Activated T-helper 1 cell treated with anti-CD3 and anti-CD28 coated beads, Interleukin-12 subunit alpha, Interleukin-12 subunit beta, Interleukin-2, Interleukin-4 antibody, amounts not matched to agents 30 ng/mL and 10 ng/mL and 1 ng/mL, durations not matched to agents 14 hours and 24 hours and 36 hours (primary cell): Measurements from ENCODE around the gene NAP1L5. TPM values are rescaled to one million over a fixed set of nuclear protein-coding genes. Genes with fewer than 3 reads are reported as not detected.

ENCODE experiments used
- DNase-seq: peaks from one replicate; pipeline ENCODE4 v3.0.0; 2021; ENCODE audit warnings: low spot score
- H3K27ac Mint-ChIP-seq: one replicate; pipeline ENCODE4 v1.8.0; 2021; ENCODE audit warnings: mild to moderate bottlenecking, mixed read lengths
- H3K27me3 Mint-ChIP-seq: one replicate; pipeline ENCODE4 v1.8.0; 2022; ENCODE audit warnings: mild to moderate bottlenecking, moderate library complexity, mixed read lengths; ENCODE audit not compliant: insufficient read depth
- H3K36me3 Mint-ChIP-seq: one replicate; pipeline ENCODE4 v1.8.0; 2021; ENCODE audit warnings: low read depth, mixed read lengths
- H3K4me1 Mint-ChIP-seq: one replicate; pipeline ENCODE4 v1.8.0; 2021; ENCODE audit warnings: low read depth, mixed read lengths
- H3K4me3 Mint-ChIP-seq: one replicate; pipeline ENCODE4 v1.8.0; 2021; ENCODE audit warnings: mild to moderate bottlenecking, moderate library complexity, mixed read lengths
- H3K9me3 Mint-ChIP-seq: one replicate; pipeline ENCODE4 v1.8.0; 2021; ENCODE audit warnings: mixed read lengths
- intact Hi-C: fragments of 100-400 bp; cut with micrococcal nuclease; formaldehyde crosslinking; loops from one replicate; pipeline ENCODE4 v1.15.1; 2024
- total RNA-seq: library from RNA; stranded (reverse); gene quantifications from 2 replicates; pipeline ENCODE4 v1.2.3, GENCODE V29; 2022

NAP1L5 gene
- total RNA-seq, 1 donor from 2014 or later, result 5.5 TPM

DNA sequence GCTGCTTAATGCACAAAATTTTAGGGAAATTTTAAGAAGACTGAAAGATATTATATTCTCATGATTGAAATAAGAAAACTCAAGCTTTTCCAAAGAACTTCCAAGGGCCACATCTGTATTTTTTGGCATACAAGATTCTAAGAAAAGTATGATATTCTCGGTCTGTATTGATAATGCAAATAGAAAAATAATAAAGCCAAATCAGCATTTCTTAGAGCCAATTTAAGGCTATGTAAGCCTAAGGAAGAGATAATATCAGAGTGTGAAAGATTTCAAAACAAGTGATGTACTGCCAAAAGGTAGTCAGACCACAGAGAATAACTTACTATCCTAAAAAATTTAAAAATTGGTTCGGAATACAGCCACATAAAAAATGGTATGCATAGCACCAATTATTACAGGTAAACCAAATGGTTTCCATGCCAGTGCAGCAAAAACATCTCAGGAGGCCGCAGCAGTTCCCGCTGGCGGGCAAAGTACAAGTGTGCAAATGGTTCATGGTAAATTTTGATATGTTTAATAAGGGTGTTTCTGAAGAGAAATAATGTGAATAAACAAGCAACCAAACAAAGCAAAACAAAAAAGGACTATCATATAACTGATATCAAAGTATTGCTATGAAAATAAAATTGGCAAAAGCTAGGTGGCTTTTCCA lies 35.2 kb upstream of the NAP1L5 start:
- Mint-ChIP-seq H3K4me1 (peaks cover 6% of the 10 kb centered on the region), H3K36me3 (peaks cover 15% of the 10 kb centered on the region)
- intact Hi-C loops, result no loop called here

DNA sequence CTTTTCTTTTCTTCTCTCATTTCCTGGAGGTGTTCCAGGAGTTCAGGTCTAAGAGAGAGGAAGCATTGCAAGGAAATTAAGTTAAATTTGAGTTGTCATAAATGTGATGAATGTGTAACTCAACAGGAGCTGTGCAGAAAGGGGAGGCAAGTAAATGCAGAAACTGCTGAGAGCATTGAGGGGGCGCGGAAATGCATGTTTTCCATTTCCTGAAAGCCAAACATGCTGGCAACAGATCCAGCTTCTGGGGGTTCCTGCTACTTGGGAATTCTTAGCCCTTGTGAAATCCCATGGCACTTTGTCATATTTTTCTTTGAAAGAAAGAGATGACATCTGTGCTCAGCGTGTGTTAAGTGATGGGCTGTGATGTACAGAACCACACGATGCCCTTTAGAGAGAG lies 33.8 kb upstream of the NAP1L5 start:
- H3K4me1 Mint-ChIP-seq, result no peaks in the 10 kb centered on the region
- H3K27me3 Mint-ChIP-seq, result no peaks in the 10 kb centered on the region
- intact Hi-C loops, result no loop called here
- no peak for DNase-seq
- no peak overlapping the region for H3K27ac Mint-ChIP-seq
- no peak overlapping the region for H3K4me3 Mint-ChIP-seq
- peaks cover 20% of the 10 kb centered on the region for H3K36me3 Mint-ChIP-seq
- H3K9me3 Mint-ChIP-seq, result no peaks in the 10 kb centered on the region

More for the DNA sequence above, 35.2 kb upstream of the NAP1L5 start:
- no peak overlapping the region for H3K27ac Mint-ChIP-seq
- no peak overlapping the region for H3K4me3 Mint-ChIP-seq
- no peaks in the 10 kb centered on the region for H3K27me3 Mint-ChIP-seq
- DNase-seq, result no peak
- no peaks in the 10 kb centered on the region for H3K9me3 Mint-ChIP-seq

DNA sequence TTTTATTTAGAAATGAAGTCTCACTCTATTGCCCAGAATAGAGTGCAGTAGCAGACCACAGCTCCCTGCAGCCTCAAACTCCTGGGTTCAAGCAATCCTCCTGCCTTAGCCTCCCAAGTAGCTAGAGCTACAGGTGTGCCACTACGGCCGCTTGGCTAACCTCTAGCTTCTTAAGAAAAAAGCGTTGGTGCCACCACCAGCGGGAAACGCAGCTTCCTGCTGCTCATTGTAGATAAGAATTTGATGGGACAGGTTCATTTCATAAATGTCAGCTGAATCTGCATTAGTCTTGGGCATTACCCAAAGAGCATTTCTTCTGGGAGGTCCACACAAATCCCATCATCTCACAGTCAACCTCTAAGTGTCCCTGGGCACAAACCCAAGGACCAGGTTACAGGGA lies 33.2 kb upstream of the NAP1L5 start:
- H3K27ac Mint-ChIP-seq, result no peak overlapping the region
- no peaks in the 10 kb centered on the region for H3K4me1 Mint-ChIP-seq
- no peaks in the 10 kb centered on the region for H3K9me3 Mint-ChIP-seq
- no peaks in the 10 kb centered on the region for H3K27me3 Mint-ChIP-seq
- peaks cover 20% of the 10 kb centered on the region for H3K36me3 Mint-ChIP-seq
- intact Hi-C loops, result no loop called here
- H3K4me3 Mint-ChIP-seq, result no peak overlapping the region
- no peak for DNase-seq

DNA sequence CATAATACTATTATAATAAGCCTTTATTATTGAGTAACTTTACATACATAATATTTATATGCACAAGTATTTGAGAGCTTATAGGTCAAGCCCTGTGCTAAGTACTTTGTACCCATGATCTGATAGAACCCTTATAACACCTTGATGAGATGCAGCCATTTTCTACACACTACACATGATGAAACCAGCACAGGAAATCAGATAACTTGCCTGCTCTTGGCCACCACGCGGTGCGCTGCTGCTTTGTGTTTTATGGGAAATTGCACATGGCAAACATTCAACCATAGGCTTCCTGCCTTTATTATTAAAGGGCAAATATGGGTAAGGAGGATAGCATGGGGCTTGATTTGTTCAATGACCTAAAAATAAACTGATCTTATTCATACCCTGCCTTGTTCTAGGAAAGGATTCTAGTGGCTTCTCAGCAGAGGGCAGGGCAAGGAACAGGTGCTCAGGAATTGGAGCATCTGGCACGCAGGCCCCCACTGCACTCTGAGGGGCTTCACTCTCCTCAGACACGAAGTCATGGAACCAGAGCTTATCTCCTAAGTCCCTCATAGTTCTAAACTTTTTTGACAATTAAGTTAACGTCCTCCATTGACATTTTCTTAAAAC lies 31.6 kb upstream of the NAP1L5 start:
- Mint-ChIP-seq H3K36me3 (peaks cover 20% of the 10 kb centered on the region), H3K4me1 (no peaks in the 10 kb centered on the region), H3K27me3 (no peaks in the 10 kb centered on the region), H3K9me3 (no peaks in the 10 kb centered on the region), H3K4me3 (no peak overlapping the region), H3K27ac (no peak overlapping the region)
- no peak for DNase-seq
- intact Hi-C loops, result no loop called here

DNA sequence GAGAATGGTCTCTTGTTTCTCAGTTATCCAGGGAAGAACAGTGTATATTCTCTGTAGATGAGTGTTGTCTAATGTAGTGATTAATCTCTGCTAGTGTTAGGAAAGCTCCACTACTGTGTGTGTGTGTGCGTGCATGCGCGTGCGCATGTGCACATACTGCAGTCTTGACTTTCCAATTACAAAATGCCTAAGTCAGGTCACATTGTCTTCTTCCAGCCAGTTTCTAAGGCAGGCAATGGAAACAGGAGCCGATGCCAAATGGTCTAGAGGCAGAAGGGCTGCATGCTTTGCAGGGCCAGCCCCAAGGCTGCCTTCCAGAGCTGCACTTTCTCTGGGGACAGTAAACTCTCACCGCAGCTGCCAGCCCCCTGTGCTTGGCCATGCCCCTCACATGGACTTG lies 30.5 kb upstream of the NAP1L5 start:
- Mint-ChIP-seq H3K9me3 (no peaks in the 10 kb centered on the region), H3K4me3 (no peak overlapping the region), H3K36me3 (peaks cover 20% of the 10 kb centered on the region), H3K27ac (no peak overlapping the region), H3K4me1 (no peaks in the 10 kb centered on the region), H3K27me3 (no peaks in the 10 kb centered on the region)
- intact Hi-C loops, result no loop called here
- no peak for DNase-seq

DNA sequence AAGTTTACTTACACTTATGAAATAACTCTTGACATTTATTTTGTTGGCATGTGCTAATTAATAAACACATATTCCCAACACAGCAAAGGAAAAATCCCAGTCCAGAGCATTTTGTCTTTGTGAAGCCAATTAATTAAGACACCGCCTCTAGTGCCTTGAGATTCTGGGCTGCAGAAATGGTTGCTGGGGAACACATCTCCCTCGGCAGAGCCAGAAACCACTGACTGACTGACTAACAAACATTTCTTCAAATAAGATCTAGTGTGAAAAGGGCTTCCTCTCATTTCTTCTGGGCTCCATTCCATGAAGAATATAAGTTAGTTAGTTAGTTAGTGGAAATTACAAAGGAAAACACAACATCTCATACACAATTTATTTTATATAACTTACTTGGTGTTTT lies 28.4 kb upstream of the NAP1L5 start:
- no peak overlapping the region for H3K4me3 Mint-ChIP-seq
- no peak overlapping the region for H3K27ac Mint-ChIP-seq
- DNase-seq, result no peak
- no peaks in the 10 kb centered on the region for H3K9me3 Mint-ChIP-seq
- no peaks in the 10 kb centered on the region for H3K4me1 Mint-ChIP-seq
- no peaks in the 10 kb centered on the region for H3K27me3 Mint-ChIP-seq
- peaks cover 16% of the 10 kb centered on the region for H3K36me3 Mint-ChIP-seq
- intact Hi-C loops, result no loop called here

DNA sequence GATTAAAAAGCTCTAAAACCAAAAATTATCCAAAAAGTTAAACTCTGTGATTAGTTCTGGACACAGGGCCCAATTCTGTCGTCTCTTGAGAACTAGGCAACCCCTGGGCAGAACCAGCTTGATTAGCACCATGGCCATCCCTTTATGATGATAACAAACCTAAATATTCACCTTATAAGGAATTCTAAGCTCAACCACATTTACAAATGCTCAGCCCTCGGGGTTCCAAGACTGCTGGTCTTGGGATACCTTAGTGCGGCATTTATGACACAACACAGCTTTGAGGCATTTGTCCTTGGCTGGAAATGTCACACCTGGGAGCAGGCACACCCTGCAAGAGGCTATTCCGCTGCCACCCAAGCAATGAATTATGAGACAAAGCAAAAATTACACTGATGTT lies 27.5 kb upstream of the NAP1L5 start:
- no peak overlapping the region for H3K27ac Mint-ChIP-seq
- no peaks in the 10 kb centered on the region for H3K9me3 Mint-ChIP-seq
- intact Hi-C loops, result no loop called here
- no peaks in the 10 kb centered on the region for H3K27me3 Mint-ChIP-seq
- H3K36me3 Mint-ChIP-seq, result peaks cover 13% of the 10 kb centered on the region
- no peaks in the 10 kb centered on the region for H3K4me1 Mint-ChIP-seq
- DNase-seq, result no peak
- no peak overlapping the region for H3K4me3 Mint-ChIP-seq

DNA sequence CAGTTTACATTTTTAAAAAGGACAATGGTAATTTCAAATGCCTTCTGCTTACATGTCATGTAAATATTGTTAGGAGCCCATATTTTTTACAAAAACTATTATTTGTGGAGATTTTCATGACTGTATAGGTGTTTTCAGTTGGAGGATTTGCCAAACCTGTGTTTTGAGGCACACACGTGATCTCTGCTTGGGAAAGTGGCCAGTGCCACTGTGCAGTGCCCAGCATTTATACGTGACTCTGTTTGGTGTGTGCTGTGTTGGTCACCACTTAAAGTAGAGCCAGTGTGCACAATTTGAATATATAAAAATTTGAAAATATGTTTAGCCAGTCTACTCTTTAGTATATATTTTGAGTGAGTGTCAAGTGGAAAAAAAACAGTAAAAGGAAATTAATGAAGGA lies 26.8 kb upstream of the NAP1L5 start:
- peaks cover 13% of the 10 kb centered on the region for H3K36me3 Mint-ChIP-seq
- intact Hi-C loops, result no loop called here

DNA sequence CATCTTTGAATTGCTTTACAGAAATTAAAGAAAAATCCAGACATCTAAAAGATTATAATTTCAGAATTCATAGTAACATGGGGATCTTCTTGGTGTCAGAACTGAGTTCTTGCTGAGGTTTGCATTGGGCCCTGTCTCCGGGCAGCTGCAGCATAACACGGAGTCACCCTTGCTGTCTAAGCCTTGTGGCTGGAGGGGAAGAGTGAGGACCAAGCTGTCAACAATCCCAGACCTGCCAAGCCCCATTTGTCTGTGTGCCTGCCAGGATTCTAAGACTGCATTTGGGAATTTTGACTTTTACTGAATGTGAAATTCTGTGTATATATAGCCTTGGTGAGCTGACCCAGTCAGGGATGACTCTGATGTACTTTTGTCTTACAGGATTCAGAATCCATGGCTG lies 25.2 kb upstream of the NAP1L5 start:
- no peak overlapping the region for H3K27ac Mint-ChIP-seq
- no peaks in the 10 kb centered on the region for H3K27me3 Mint-ChIP-seq
- no peaks in the 10 kb centered on the region for H3K4me1 Mint-ChIP-seq
- intact Hi-C loops, result no loop called here
- H3K36me3 Mint-ChIP-seq, result peaks cover 19% of the 10 kb centered on the region
- H3K4me3 Mint-ChIP-seq, result no peak overlapping the region
- H3K9me3 Mint-ChIP-seq, result peaks cover 8% of the 10 kb centered on the region
- no peak for DNase-seq

More for the DNA sequence above, 26.8 kb upstream of the NAP1L5 start:
- DNase-seq, result no peak
- H3K27ac Mint-ChIP-seq, result no peak overlapping the region
- no peak overlapping the region for H3K4me3 Mint-ChIP-seq
- no peaks in the 10 kb centered on the region for H3K9me3 Mint-ChIP-seq
- no peaks in the 10 kb centered on the region for H3K27me3 Mint-ChIP-seq
- H3K4me1 Mint-ChIP-seq, result no peaks in the 10 kb centered on the region

DNA sequence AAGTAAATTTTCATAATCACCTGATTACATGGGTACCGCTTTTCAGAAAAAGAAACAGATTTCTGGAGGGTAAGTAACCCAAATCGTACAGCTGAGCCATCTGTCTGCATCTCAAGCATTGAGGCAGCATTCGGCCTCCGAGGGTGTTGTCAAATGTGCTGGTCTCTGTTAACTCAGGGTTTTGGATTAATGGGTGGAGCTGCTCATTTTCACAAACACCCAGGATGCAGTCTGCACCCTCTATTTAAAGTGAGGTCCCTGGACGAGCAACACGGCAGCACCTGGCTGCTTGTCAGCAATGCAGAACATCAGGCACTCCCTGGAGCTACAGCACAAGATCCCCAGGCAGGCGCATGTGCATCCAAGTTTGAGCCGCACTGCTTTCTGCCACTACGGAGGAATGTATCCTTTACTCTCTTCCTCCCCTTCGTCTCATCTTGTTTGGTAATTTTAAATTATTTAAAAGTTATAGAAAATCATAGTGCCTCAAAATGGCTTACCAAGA lies 24.7 kb upstream of the NAP1L5 start:
- Mint-ChIP-seq H3K9me3 (peaks cover 13% of the 10 kb centered on the region), H3K36me3 (peaks cover 19% of the 10 kb centered on the region), H3K4me1 (no peaks in the 10 kb centered on the region), H3K27me3 (no peaks in the 10 kb centered on the region), H3K4me3 (no peak overlapping the region), H3K27ac (no peak overlapping the region)
- intact Hi-C loops, result no loop called here
- no peak for DNase-seq

DNA sequence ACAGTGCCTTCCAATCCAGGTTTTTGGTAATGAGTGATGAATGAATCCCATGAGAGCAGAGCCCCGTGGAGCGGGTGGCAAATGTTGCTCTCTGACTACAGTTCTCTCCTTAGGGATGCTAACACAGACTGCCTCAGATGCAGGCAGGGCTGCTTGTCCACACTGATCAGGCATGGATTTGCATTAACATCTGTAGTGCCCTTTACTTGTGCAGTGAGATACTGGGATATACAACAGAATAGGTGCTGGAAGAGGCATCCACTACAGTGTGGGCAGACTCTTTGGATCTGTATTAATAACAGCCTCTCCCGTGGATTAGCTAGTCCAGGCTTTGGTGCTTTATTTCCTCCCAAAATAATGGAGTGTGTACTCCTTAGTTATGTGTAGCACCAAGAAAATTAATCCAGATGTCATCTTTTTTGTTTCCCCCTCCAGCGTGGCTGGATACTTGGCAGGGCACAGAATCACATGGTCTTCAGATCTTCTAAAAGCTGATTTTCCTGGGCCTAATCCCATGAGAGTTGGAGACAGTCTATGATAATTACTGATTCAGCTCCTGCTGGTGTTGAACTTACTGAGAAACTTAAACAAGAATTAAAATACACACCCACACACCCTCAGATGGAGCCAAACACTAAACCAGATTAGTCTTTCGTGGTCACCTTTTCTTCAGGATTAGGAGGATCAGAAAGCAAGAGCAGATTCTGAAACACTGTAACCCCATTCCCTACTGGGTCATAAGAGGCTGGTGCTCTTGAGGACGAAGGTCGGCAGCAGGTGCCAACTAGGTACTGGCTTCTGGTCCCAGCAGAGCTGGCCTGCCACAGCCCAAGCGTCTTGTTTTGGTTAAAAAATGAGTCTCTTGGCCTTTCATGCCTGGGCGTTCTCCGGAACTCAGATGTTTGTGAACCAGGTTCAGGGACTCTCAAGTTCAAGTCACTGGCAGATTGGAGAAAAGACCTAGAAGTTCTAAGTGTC lies 23.1 kb upstream of the NAP1L5 start:
- H3K27me3 Mint-ChIP-seq, result no peaks in the 10 kb centered on the region
- no peak overlapping the region for H3K4me3 Mint-ChIP-seq
- peaks cover 23% of the 10 kb centered on the region for H3K36me3 Mint-ChIP-seq
- DNase-seq, result no peak
- intact Hi-C loops, result no loop called here
- H3K9me3 Mint-ChIP-seq, result peaks cover 27% of the 10 kb centered on the region
- no peaks in the 10 kb centered on the region for H3K4me1 Mint-ChIP-seq
- no peak overlapping the region for H3K27ac Mint-ChIP-seq

DNA sequence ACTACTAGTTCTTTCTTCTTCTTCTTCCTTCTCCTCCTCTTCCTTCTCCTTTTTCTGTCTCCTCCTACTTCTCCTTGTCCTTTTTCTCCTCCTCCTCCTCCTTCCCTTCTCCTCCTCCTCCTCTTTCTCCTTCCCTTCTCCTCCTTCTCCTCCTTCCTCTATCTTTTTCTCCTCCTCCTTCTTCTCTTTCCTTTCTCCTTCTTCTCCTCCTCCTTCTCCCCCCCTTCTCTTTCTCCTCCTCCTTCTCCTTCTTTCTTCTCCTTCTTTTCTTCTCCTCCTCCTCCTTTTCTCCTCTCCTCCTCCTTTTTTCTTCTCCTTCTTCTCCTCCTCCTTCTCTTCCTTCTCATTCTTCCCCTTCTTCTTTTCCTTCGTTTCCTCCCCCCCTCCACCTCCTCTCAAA lies 21.8 kb upstream of the NAP1L5 start:
- Mint-ChIP-seq H3K4me3 (no peak overlapping the region), H3K4me1 (no peaks in the 10 kb centered on the region), H3K27me3 (no peaks in the 10 kb centered on the region), H3K36me3 (peaks cover 27% of the 10 kb centered on the region), H3K27ac (no peak overlapping the region), H3K9me3 (peaks cover 32% of the 10 kb centered on the region)
- no peak for DNase-seq
- intact Hi-C loops, result no loop called here

DNA sequence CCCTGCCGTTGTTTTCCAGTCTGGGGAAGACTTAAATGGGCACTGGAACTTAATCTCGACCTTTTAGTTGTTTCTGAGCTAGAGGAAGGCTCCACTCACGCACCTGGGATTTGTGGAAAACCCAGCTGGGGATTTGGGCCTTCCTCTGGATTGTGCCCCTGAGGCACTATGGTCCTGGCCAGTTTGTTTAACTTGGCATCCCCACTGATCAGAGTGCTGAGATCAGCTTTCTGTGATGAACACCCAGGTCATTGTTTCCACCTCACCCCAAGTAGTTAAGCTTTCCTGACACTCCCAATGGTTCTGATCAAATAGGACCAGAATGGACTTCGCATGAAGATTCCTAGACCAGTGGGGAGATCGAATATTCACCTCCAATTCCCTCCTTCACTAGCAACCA lies 20.5 kb upstream of the NAP1L5 start:
- no peak for DNase-seq
- H3K36me3 Mint-ChIP-seq, result peaks cover 32% of the 10 kb centered on the region
- intact Hi-C loops, result no loop called here
- no peaks in the 10 kb centered on the region for H3K27me3 Mint-ChIP-seq
- H3K4me1 Mint-ChIP-seq, result no peaks in the 10 kb centered on the region
- no peak overlapping the region for H3K4me3 Mint-ChIP-seq
- H3K9me3 Mint-ChIP-seq, result peaks cover 32% of the 10 kb centered on the region
- no peak overlapping the region for H3K27ac Mint-ChIP-seq
